A549 (cell line): ENCODE data around the gene MOV10.

ENCODE experiments used
- CTCF ChIP-seq: fragments of >200 bp; sonication (Bioruptor Twin); formaldehyde crosslinking; IDR thresholded peaks from 3 replicates; pipeline ENCODE4 v1.5.1; 2016
- ESRRA ChIP-seq: fragments of 150-350 bp; IDR thresholded peaks from 2 replicates; pipeline ENCODE4 v1.6.1; 2014; ENCODE audit warnings: mild to moderate bottlenecking, low read length, borderline replicate concordance
- SMC3 ChIP-seq: fragments of >200 bp; sonication (Bioruptor Twin); formaldehyde crosslinking; IDR thresholded peaks from 3 replicates; pipeline ENCODE4 v1.6.1; 2018; ENCODE audit warnings: inconsistent platforms
- ZC3H11A ChIP-seq: fragments of 450-650 bp; IDR thresholded peaks from 2 replicates; pipeline ENCODE4 v1.6.1; 2014; ENCODE audit warnings: antibody characterized with exemption, mild to moderate bottlenecking

DNA sequence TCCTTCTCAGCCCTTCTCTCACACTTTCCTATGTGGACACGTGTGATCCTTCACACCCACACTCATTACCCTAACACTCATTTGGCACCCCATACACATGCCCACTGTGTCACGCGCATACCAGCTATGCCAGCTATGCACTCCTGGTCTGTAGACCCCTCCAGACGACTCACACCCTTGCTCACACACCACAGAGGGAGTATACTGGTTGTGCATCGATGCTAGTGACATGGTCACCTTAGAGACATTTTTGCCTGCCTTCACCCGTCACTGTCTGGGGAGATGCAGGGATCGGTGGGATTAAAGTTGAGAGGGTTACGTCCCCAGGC lies 49.0 kb downstream of the MOV10 start:
- no peak for TF ChIP-seq CTCF
- TF ChIP-seq ZC3H11A = no peak
- no peak for TF ChIP-seq SMC3
- no peak for TF ChIP-seq ESRRA
